Neural cell (in vitro differentiated cells): Measurements from ENCODE around the gene STX5. TPM values are rescaled to one million over a fixed set of nuclear protein-coding genes. Genes with fewer than 3 reads are reported as not detected.

Source experiments
- H2AFZ ChIP-seq: fragments of 200-600, 300-800 bp; sonication (generic), shearing (Covaris generic); 2 replicates; pipeline ENCODE4 v1.6.0; 2014; ENCODE audit warnings: low read depth, mild to moderate bottlenecking, antibody characterized with exemption, low read length, moderate library complexity
- H3F3A ChIP-seq: fragments of 200-600 bp; shearing (Covaris generic); 2 replicates; pipeline ENCODE4 v1.6.1; 2016; ENCODE audit warnings: mild to moderate bottlenecking, moderate library complexity, mixed read lengths, antibody characterized with exemption, low read length; ENCODE audit not compliant: insufficient read depth, poor library complexity, severe bottlenecking
- H3K27ac ChIP-seq: fragments of 200-600, 300-800 bp; sonication (generic), shearing (Covaris generic); 2 replicates; pipeline ENCODE4 v1.5.1; 2014; ENCODE audit warnings: mild to moderate bottlenecking, low read length, moderate library complexity
- H3K27me3 ChIP-seq: fragments of 300-800, 200-600 bp; sonication (generic), shearing (Covaris generic); 2 replicates; pipeline ENCODE4 v1.6.0; 2014; ENCODE audit warnings: mild to moderate bottlenecking, low read depth, low read length, moderate library complexity; ENCODE audit not compliant: insufficient read depth
- H3K36me3 ChIP-seq: fragments of 300-800, 200-600 bp; sonication (generic), shearing (Covaris generic); 2 replicates; pipeline ENCODE4 v1.5.1; 2014; ENCODE audit warnings: mild to moderate bottlenecking, antibody characterized with exemption, low read length, moderate library complexity; ENCODE audit not compliant: insufficient read depth
- H3K4me2 ChIP-seq: fragments of 300-800, 200-600 bp; sonication (generic), shearing (Covaris generic); 2 replicates; pipeline ENCODE4 v1.6.0; 2014; ENCODE audit warnings: mild to moderate bottlenecking, low read length
- H3K4me3 ChIP-seq: fragments of 300-800, 200-600 bp; sonication (generic), shearing (Covaris generic); 2 replicates; pipeline ENCODE4 v1.5.1; 2014; ENCODE audit warnings: mild to moderate bottlenecking, low read length, moderate library complexity
- H3K79me2 ChIP-seq: fragments of 200-600 bp; shearing (Covaris generic); replicated peaks from 2 replicates; pipeline ENCODE4 v1.6.0; 2014; ENCODE audit warnings: mild to moderate bottlenecking, low read length, moderate library complexity; ENCODE audit not compliant: insufficient read depth
- H3K9ac ChIP-seq: fragments of 300-800, 200-600 bp; sonication (generic), shearing (Covaris generic); 2 replicates; pipeline ENCODE4 v1.6.1; 2016; ENCODE audit warnings: mild to moderate bottlenecking, low read length, mixed read lengths
- H3K9me2 ChIP-seq: fragments of 200-600 bp; shearing (Covaris generic); 2 replicates; pipeline ENCODE4 v1.6.1; 2016; ENCODE audit warnings: mild to moderate bottlenecking, low read length, mixed read lengths; ENCODE audit not compliant: insufficient read depth
- H3K9me3 ChIP-seq: fragments of 200-600, 300-800 bp; sonication (generic), shearing (Covaris generic); 2 replicates; pipeline ENCODE4 v1.6.1; 2016; ENCODE audit warnings: mild to moderate bottlenecking, mixed run types, low read length, moderate library complexity, mixed read lengths
- H4K20me1 ChIP-seq: fragments of 200-600 bp; shearing (Covaris generic); 2 replicates; pipeline ENCODE4 v1.6.1; 2016; ENCODE audit warnings: mild to moderate bottlenecking, mixed run types; ENCODE audit not compliant: insufficient read depth
- CTCF ChIP-seq: fragments of 450-650 bp; IDR thresholded peaks from 2 replicates; pipeline ENCODE4 v1.5.1; 2014; ENCODE audit warnings: antibody characterized with exemption, mild to moderate bottlenecking, moderate library complexity; ENCODE audit not compliant: poor library complexity, severe bottlenecking
- EP300 ChIP-seq: fragments of 450-650 bp; conservative IDR thresholded peaks from 2 replicates; pipeline ENCODE4 v1.6.1; 2014; ENCODE audit warnings: antibody characterized with exemption, mild to moderate bottlenecking, moderate library complexity; ENCODE audit not compliant: poor library complexity, severe bottlenecking
- EZH2 ChIP-seq: fragments of 200-600, 300-800 bp; shearing (Covaris generic), sonication (generic); IDR thresholded peaks from 2 replicates; pipeline ENCODE4 v1.6.1; 2014; ENCODE audit warnings: antibody characterized with exemption, low read length, borderline replicate concordance, mild to moderate bottlenecking; ENCODE audit not compliant: insufficient read depth, poor library complexity, severe bottlenecking
- MXI1 ChIP-seq: fragments of 450-650 bp; conservative IDR thresholded peaks from 2 replicates; pipeline ENCODE4 v1.6.1; 2014; ENCODE audit warnings: antibody characterized with exemption, mild to moderate bottlenecking; ENCODE audit not compliant: poor library complexity, severe bottlenecking
- POLR2AphosphoS5 ChIP-seq: IDR thresholded peaks from 2 replicates; pipeline ENCODE4 v1.6.1; 2012
- RAD21 ChIP-seq: fragments of 450-650 bp; conservative IDR thresholded peaks from 2 replicates; pipeline ENCODE4 v1.6.1; 2014; ENCODE audit warnings: antibody characterized with exemption, mild to moderate bottlenecking, moderate library complexity
- REST ChIP-seq: IDR thresholded peaks from 2 replicates; pipeline ENCODE4 v1.6.1; 2012; ENCODE audit warnings: borderline replicate concordance
- SMC3 ChIP-seq: fragments of 450-650 bp; conservative IDR thresholded peaks from 2 replicates; pipeline ENCODE4 v1.6.1; 2014; ENCODE audit warnings: antibody characterized with exemption, mild to moderate bottlenecking, moderate library complexity; ENCODE audit not compliant: poor library complexity
- TAF1 ChIP-seq: IDR thresholded peaks from 2 replicates; pipeline ENCODE4 v1.6.1; 2012; ENCODE audit warnings: low read depth
- polyA plus RNA-seq: library from polyadenylated mRNA; depleted of rRNA; stranded (reverse); fragments of >200 nt; gene quantifications from 2 replicates; pipeline ENCODE4 v1.2.3, GENCODE V29; 2014

STX5 gene
- polyA plus RNA-seq, 1 donor from 2014 or later = 28.5 TPM

GRCh38 chr11:62817129-62817528 lies 14.7 kb downstream of the STX5 start:
- Histone ChIP-seq H2AFZ (no peak overlapping the region), H3K9ac (no peak overlapping the region), H3K36me3 (no peaks in the 10 kb centered on the region), H3K27me3 (no peaks in the 10 kb centered on the region), H4K20me1 (no peaks in the 10 kb centered on the region), H3K4me2 (no peak overlapping the region), H3K79me2 (no peaks in the 10 kb centered on the region), H3K4me3 (no peak overlapping the region), H3K27ac (no peak overlapping the region), H3K9me2 (no peaks in the 10 kb centered on the region), H3K9me3 (no peaks in the 10 kb centered on the region), H3F3A (no peaks in the 10 kb centered on the region)
- TF ChIP-seq RAD21 = no peak

- Histone ChIP-seq H3K9me3 (no peaks in the 10 kb centered on the region), H3K9me2 (no peaks in the 10 kb centered on the region), H2AFZ (no peak overlapping the region), H3K4me2 (no peak overlapping the region), H3K79me2 (no peaks in the 10 kb centered on the region), H3K27ac (no peak overlapping the region), H3K4me3 (no peak overlapping the region), H4K20me1 (no peaks in the 10 kb centered on the region), H3K36me3 (no peaks in the 10 kb centered on the region), H3F3A (no peaks in the 10 kb centered on the region), H3K9ac (no peak overlapping the region), H3K27me3 (no peaks in the 10 kb centered on the region)
- TF ChIP-seq EP300 (no peak), SMC3 (no peak)
These were observed 15.3 kb downstream of the STX5 start for GRCh38 chr11:62816557-62816956.

GRCh38 chr11:62811659-62812058 lies 20.2 kb downstream of the STX5 start:
- Histone ChIP-seq H3F3A (no peaks in the 10 kb centered on the region), H3K36me3 (no peaks in the 10 kb centered on the region), H3K9me2 (no peaks in the 10 kb centered on the region), H3K4me3 (no peak overlapping the region), H3K27me3 (no peaks in the 10 kb centered on the region), H3K4me2 (no peak overlapping the region), H3K9me3 (no peaks in the 10 kb centered on the region), H3K9ac (no peak overlapping the region), H3K27ac (no peak overlapping the region), H4K20me1 (no peaks in the 10 kb centered on the region), H3K79me2 (no peaks in the 10 kb centered on the region), H2AFZ (no peak overlapping the region)
- TF ChIP-seq SMC3 = no peak
- TF ChIP-seq RAD21 = no peak
- no peak for TF ChIP-seq TAF1
- no peak for TF ChIP-seq EZH2
- TF ChIP-seq CTCF = no peak
- TF ChIP-seq REST = no peak
- no peak for TF ChIP-seq EP300
- no peak for TF ChIP-seq MXI1
- no peak for TF ChIP-seq POLR2AphosphoS5
